Glomerular endothelial cell (primary cell): Measurements from ENCODE around the gene MAPT. TPM values are rescaled to one million over a fixed set of nuclear protein-coding genes. Genes with fewer than 3 reads are reported as not detected.

ENCODE experiments used
- DNase-seq: peaks from one replicate; pipeline ENCODE4 v3.0.0-alpha.2; 2011; ENCODE audit warnings: low read depth, low spot score; ENCODE audit errors: extremely low read depth
- total RNA-seq: library from RNA; depleted of rRNA; stranded (reverse); fragments of >200 nt; gene quantifications from 2 replicates; pipeline ENCODE4 v1.2.3, GENCODE V29; 2015

Gene MAPT
- total RNA-seq, 1 donor from 2014 or later: 0.12 TPM

GRCh38 chr17:46025060-46025459, 130.7 kb downstream of the MAPT start:
- no peak for DNase-seq

GRCh38 chr17:46025510-46026165, 131.3 kb downstream of the MAPT start:
- DNase-seq: no peak

GRCh38 chr17:46026166-46027047, 132.1 kb downstream of the MAPT start:
- DNase-seq: no peak

GRCh38 chr17:46027048-46027975, 133.0 kb downstream of the MAPT start:
- no peak for DNase-seq

- no peak for DNase-seq
Observed at GRCh38 chr17:46027976-46028325, 133.6 kb downstream of the MAPT start.

GRCh38 chr17:46028374-46028773, 134.0 kb downstream of the MAPT start:
- DNase-seq: no peak

GRCh38 chr17:46028981-46029565, 134.7 kb downstream of the MAPT start:
- no peak for DNase-seq

GRCh38 chr17:46029627-46030026, 135.3 kb downstream of the MAPT start:
- no peak for DNase-seq

- DNase-seq: no peak
Observed at GRCh38 chr17:46030752-46031151, 136.4 kb downstream of the MAPT start.

- DNase-seq: no peak
Observed at GRCh38 chr17:46031440-46031839, 137.1 kb downstream of the MAPT start.

GRCh38 chr17:46031920-46032319, 137.6 kb downstream of the MAPT start:
- no peak for DNase-seq

GRCh38 chr17:46032909-46033308, 138.6 kb downstream of the MAPT start:
- DNase-seq: no peak

- DNase-seq: no peak
Observed at GRCh38 chr17:46033392-46033791, 139.0 kb downstream of the MAPT start.

GRCh38 chr17:46035112-46035818, 140.9 kb downstream of the MAPT start:
- no peak for DNase-seq

GRCh38 chr17:46036491-46036890, 142.1 kb downstream of the MAPT start:
- no peak for DNase-seq

GRCh38 chr17:46037722-46038255, 143.4 kb downstream of the MAPT start:
- no peak for DNase-seq

- no peak for DNase-seq
Observed at GRCh38 chr17:46038414-46038813, 144.1 kb downstream of the MAPT start.

GRCh38 chr17:46038937-46039336, 144.6 kb downstream of the MAPT start:
- no peak for DNase-seq

GRCh38 chr17:46039592-46040186, 145.3 kb downstream of the MAPT start:
- DNase-seq: no peak
